ENCODE measurements around the gene CROCC2. TPM values are rescaled to one million over a fixed set of nuclear protein-coding genes. Genes with fewer than 3 reads are reported as not detected.

CROCC2 gene
- total RNA-seq, 1 donor from 2014 or later, result 0.49 TPM

DNA sequence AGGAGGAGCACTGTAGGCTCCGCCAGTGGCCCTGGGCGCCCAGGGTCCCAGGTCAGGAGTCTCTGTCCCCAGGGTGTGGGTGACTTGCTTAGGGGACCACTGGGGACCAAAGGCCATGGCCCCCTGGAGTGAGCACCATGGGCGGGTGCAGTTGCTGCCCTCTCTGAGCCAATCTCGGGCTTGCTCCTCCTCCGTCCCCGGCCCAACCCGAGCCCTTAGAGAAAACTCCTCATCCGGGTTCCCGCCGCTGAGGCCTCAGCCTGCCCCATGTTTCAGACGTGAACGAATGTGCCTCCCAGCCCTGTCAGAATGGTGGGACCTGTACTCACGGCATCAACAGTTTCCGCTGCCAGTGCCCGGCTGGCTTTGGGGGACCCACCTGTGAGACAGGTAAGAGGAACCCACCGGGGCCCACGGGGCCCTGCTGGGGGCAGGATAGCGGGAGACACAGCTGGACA lies 130.9 kb downstream of the CROCC2 start:
- Histone ChIP-seq H3K27me3 (no peaks in the 10 kb centered on the region), H3K4me1 (peaks cover 18% of the 10 kb centered on the region), H3K9me3 (no peaks in the 10 kb centered on the region), H3K27ac (no peak overlapping the region), H3K36me3 (peaks cover 0 to 17% of the 10 kb centered on the region in 2 donors), H3K4me3 (peak overlapping the region; percentile 36 to 49)
- peak in 1 of 2 donors; percentile 89 for DNase-seq (ENCODE audit: extremely low spot score in 2 of 2)
- no peak for TF ChIP-seq POLR2AphosphoS5 (IDR thresholded peaks at IDR 0.05; ENCODE audit: insufficient read depth in 1 of 2, low read depth in 1 of 2)
- TF ChIP-seq POLR2A (IDR thresholded peaks at IDR 0.05), result no peak
- TF ChIP-seq CTCF (IDR thresholded peaks at IDR 0.05), result no peak
- intact Hi-C loops (cut with DNase I), result no loop called here

DNA sequence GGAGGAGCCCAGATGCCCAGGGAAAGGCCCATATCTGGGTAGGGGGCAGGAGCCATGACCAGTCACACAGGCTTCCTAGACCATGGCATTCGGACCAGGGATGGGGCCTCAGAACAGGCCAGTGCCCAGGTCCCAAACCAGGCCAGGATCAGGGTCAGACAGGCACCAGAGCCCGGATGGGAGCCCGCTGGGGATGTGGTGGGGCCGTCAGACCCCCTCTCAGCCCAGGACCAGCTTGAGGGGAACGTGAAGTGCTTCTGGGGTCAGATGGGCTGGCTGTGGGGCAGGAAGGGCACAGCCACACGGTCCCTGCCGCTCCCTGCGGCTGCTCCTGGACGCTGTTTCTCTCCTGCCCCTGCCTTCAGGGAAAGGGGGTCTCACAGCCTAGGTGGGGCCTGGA lies 131.4 kb downstream of the CROCC2 start:
- Histone ChIP-seq H3K27me3 (no peaks in the 10 kb centered on the region), H3K27ac (no peak overlapping the region), H3K4me3 (no peak overlapping the region), H3K9me3 (no peaks in the 10 kb centered on the region), H3K36me3 (peaks cover 0 to 16% of the 10 kb centered on the region in 2 donors), H3K4me1 (peaks cover 18% of the 10 kb centered on the region)
- DNase-seq (ENCODE audit: extremely low spot score in 2 of 2), result peak in 1 of 2 donors; percentile 85
- TF ChIP-seq POLR2A (IDR thresholded peaks at IDR 0.05) (no peak), POLR2AphosphoS5 (IDR thresholded peaks at IDR 0.05; ENCODE audit: insufficient read depth in 1 of 2, low read depth in 1 of 2) (no peak), CTCF (IDR thresholded peaks at IDR 0.05) (no peak)
- intact Hi-C loops (cut with DNase I), result no loop called here

- no peak overlapping the region for H3K4me3 ChIP-seq
- TF ChIP-seq CTCF (IDR thresholded peaks at IDR 0.05) (no peak), POLR2A (IDR thresholded peaks at IDR 0.05) (no peak), POLR2AphosphoS5 (IDR thresholded peaks at IDR 0.05; ENCODE audit: insufficient read depth in 1 of 2, low read depth in 1 of 2) (no peak)
- peaks cover 0 to 16% of the 10 kb centered on the region in 2 donors for H3K36me3 ChIP-seq
- no peak overlapping the region for H3K27ac ChIP-seq
- no peaks in the 10 kb centered on the region for H3K9me3 ChIP-seq
- intact Hi-C loops (cut with DNase I), result no loop called here
- no peaks in the 10 kb centered on the region for H3K27me3 ChIP-seq
- DNase-seq (ENCODE audit: extremely low spot score in 2 of 2), result peak in 1 of 2 donors; percentile 70
- peaks cover 18% of the 10 kb centered on the region for H3K4me1 ChIP-seq
These were observed 132.4 kb downstream of the CROCC2 start for GRCh38 chr2:241038374-241039180.

- TF ChIP-seq CTCF (IDR thresholded peaks at IDR 0.05) (no peak), POLR2A (IDR thresholded peaks at IDR 0.05) (no peak), POLR2AphosphoS5 (IDR thresholded peaks at IDR 0.05; ENCODE audit: insufficient read depth in 1 of 2, low read depth in 1 of 2) (no peak)
- H3K9me3 ChIP-seq, result peaks cover 2% of the 10 kb centered on the region
- H3K4me3 ChIP-seq, result no peak overlapping the region
- H3K36me3 ChIP-seq, result peaks cover 0 to 16% of the 10 kb centered on the region in 2 donors
- no peaks in the 10 kb centered on the region for H3K27me3 ChIP-seq
- intact Hi-C loops (cut with DNase I), result no loop called here
- peaks cover 18% of the 10 kb centered on the region for H3K4me1 ChIP-seq
- no peak for DNase-seq (ENCODE audit: extremely low spot score in 2 of 2)
- H3K27ac ChIP-seq, result no peak overlapping the region
These were observed 133.3 kb downstream of the CROCC2 start for GRCh38 chr2:241039416-241039815.
